WERI-Rb-1 (cell line): ENCODE data around the gene MYH6.
A peak's percentile ranks its signal among the peaks of the same experiment; 100 is the strongest.

Experiments used
- DNase-seq: peaks from one replicate; pipeline ENCODE4 v3.0.0-alpha.2; 2020
- H3K27ac ChIP-seq: fragments of 250-450 bp; sonication (Bioruptor Pico); 2 replicates; pipeline ENCODE4 v1.5.1; 2020; ENCODE audit warnings: mild to moderate bottlenecking, moderate library complexity
- H3K27me3 ChIP-seq: fragments of 250-450 bp; sonication (Bioruptor Pico); 2 replicates; pipeline ENCODE4 v1.5.1; 2021; ENCODE audit warnings: mild to moderate bottlenecking, low read depth, moderate library complexity; ENCODE audit not compliant: insufficient read depth, severe bottlenecking
- H3K36me3 ChIP-seq: fragments of 250-450 bp; sonication (Bioruptor Pico); 2 replicates; pipeline ENCODE4 v1.5.1; 2020; ENCODE audit warnings: mild to moderate bottlenecking, moderate library complexity
- H3K4me3 ChIP-seq: 2 replicates; pipeline ENCODE4 v1.5.1; 2011; ENCODE audit warnings: low read depth, mild to moderate bottlenecking, control low read depth, low read length
- H3K9me3 ChIP-seq: fragments of 250-450 bp; sonication (Bioruptor Pico); 2 replicates; pipeline ENCODE4 v1.5.1; 2021; ENCODE audit warnings: mild to moderate bottlenecking, moderate library complexity; ENCODE audit not compliant: severe bottlenecking
- CTCF ChIP-seq: IDR thresholded peaks from 2 replicates; pipeline ENCODE4 v1.5.1; 2011; ENCODE audit warnings: low read depth, mild to moderate bottlenecking, control low read depth, inconsistent platforms, low read length

Gene MYH6

GRCh38 chr14:23449314-23449713 lies 41.2 kb upstream of the MYH6 start:
- DNase-seq: no peak
- H3K9me3 ChIP-seq: peaks cover 4% of the 10 kb centered on the region
- no peak for TF ChIP-seq CTCF
- H3K27ac ChIP-seq: no peak overlapping the region
- H3K4me3 ChIP-seq: no peak overlapping the region
- no peaks in the 10 kb centered on the region for H3K27me3 ChIP-seq
- H3K36me3 ChIP-seq: no peaks in the 10 kb centered on the region

- H3K9me3 ChIP-seq: peaks cover 4% of the 10 kb centered on the region
- no peak for TF ChIP-seq CTCF
- H3K27me3 ChIP-seq: no peaks in the 10 kb centered on the region
- no peaks in the 10 kb centered on the region for H3K36me3 ChIP-seq
- peak overlapping the region; percentile 50 for H3K27ac ChIP-seq
- H3K4me3 ChIP-seq: no peak overlapping the region
- no peak for DNase-seq
These were observed 39.6 kb upstream of the MYH6 start for GRCh38 chr14:23447361-23448350.

GRCh38 chr14:23446291-23446851 lies 38.3 kb upstream of the MYH6 start:
- peak; percentile 66 for DNase-seq
- peak overlapping the region; percentile 50 for H3K27ac ChIP-seq
- no peaks in the 10 kb centered on the region for H3K36me3 ChIP-seq
- no peaks in the 10 kb centered on the region for H3K9me3 ChIP-seq
- H3K4me3 ChIP-seq: no peak overlapping the region
- peak; percentile 43; the same call in 1 of the 2 replicates for TF ChIP-seq CTCF
- H3K27me3 ChIP-seq: no peaks in the 10 kb centered on the region

- DNase-seq: no peak
- no peaks in the 10 kb centered on the region for H3K9me3 ChIP-seq
- TF ChIP-seq CTCF: no peak
- no peaks in the 10 kb centered on the region for H3K36me3 ChIP-seq
- no peak overlapping the region for H3K4me3 ChIP-seq
- no peak overlapping the region for H3K27ac ChIP-seq
- H3K27me3 ChIP-seq: no peaks in the 10 kb centered on the region
These were observed 37.7 kb upstream of the MYH6 start for GRCh38 chr14:23445773-23446172.

GRCh38 chr14:23444314-23444713 lies 36.2 kb upstream of the MYH6 start:
- H3K27me3 ChIP-seq: no peaks in the 10 kb centered on the region
- H3K36me3 ChIP-seq: no peaks in the 10 kb centered on the region
- no peak for TF ChIP-seq CTCF
- no peak for DNase-seq
- H3K4me3 ChIP-seq: no peak overlapping the region
- no peak overlapping the region; the same call in 1 of the 2 replicates for H3K27ac ChIP-seq
- no peaks in the 10 kb centered on the region for H3K9me3 ChIP-seq
